Osteocyte (in vitro differentiated cells): ENCODE data around the gene NHSL1. TPM values are rescaled to one million over a fixed set of nuclear protein-coding genes. Genes with fewer than 3 reads are reported as not detected.

Experiments
- DNase-seq: peaks from one replicate; pipeline ENCODE4 v3.0.0; 2021; ENCODE audit warnings: mixed read lengths; ENCODE audit not compliant: unreplicated experiment; ENCODE audit errors: extremely low spot score
- H3K27ac Mint-ChIP-seq: one replicate; pipeline ENCODE4 v1.8.0; 2021; ENCODE audit warnings: mild to moderate bottlenecking, mixed read lengths; ENCODE audit not compliant: unreplicated experiment
- H3K27me3 Mint-ChIP-seq: one replicate; pipeline ENCODE4 v1.8.0; 2021; ENCODE audit warnings: mixed read lengths; ENCODE audit not compliant: unreplicated experiment
- H3K36me3 Mint-ChIP-seq: one replicate; pipeline ENCODE4 v1.8.0; 2021; ENCODE audit warnings: mixed read lengths; ENCODE audit not compliant: unreplicated experiment
- H3K4me1 Mint-ChIP-seq: one replicate; pipeline ENCODE4 v1.8.0; 2021; ENCODE audit warnings: mixed read lengths; ENCODE audit not compliant: unreplicated experiment
- H3K4me3 Mint-ChIP-seq: one replicate; pipeline ENCODE4 v1.8.0; 2021; ENCODE audit warnings: mild to moderate bottlenecking, moderate library complexity, mixed read lengths; ENCODE audit not compliant: unreplicated experiment
- H3K9me3 Mint-ChIP-seq: one replicate; pipeline ENCODE4 v1.8.0; 2021; ENCODE audit warnings: mixed read lengths; ENCODE audit not compliant: unreplicated experiment
- total RNA-seq: library from RNA; stranded (reverse); gene quantifications from 2 replicates; pipeline ENCODE4 v1.2.1, GENCODE V29; 2021
- TF ChIP-seq, protein P1 (sequence below): fragments of 200-600 bp; sonication (generic); IDR thresholded peaks from 2 replicates; pipeline ENCODE4 v1.5.0; 2021; ENCODE audit warnings: antibody characterized with exemption, mild to moderate bottlenecking, moderate library complexity

NHSL1 gene
- total RNA-seq, 1 donor from 2014 or later, result 21.2 TPM

DNA sequence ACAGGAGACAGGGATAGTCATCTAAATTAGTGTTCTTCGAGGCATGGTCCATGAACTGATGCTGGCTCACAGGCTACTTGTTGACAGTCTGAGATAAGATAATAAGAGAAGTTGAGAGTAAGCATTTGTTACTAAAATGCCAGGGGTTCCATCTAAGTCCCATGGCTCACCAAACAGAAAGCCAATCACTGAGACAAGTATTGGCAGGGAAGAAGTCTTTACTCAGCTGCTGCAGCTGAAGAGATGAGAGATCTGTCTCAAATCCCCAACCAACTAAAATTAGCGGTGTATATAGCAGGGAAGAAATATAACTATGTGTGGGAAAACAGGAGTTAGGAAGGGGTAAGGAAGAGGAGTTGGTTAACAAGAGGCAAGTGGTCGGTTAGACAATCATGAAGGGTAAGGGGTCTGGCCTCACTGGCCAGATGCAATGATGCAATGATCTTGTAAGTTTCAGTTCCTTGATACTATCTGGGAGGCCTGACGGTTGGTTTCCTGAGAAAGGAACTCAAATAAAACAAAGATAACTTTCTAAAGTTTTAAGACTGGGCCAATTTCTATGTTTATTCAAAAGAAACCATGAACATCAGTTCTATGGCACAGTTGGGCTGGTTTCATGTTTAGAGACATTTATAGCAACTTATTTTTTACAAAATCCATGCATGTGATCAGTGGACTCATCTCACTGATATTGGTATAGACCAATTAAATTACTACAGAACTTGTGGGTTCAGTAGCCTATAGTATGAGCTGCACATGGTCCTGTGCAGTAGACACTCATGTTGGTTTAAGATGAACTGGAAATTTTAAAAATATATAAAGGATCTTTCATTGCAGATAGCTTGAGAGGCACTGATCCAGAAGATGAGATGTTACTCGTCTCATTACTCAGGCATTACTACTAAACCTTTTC lies 105.2 kb downstream of the NHSL1 start:
- peaks cover 14% of the 10 kb centered on the region for H3K27me3 Mint-ChIP-seq
- no peak for DNase-seq
- TF ChIP-seq, protein P1, sequence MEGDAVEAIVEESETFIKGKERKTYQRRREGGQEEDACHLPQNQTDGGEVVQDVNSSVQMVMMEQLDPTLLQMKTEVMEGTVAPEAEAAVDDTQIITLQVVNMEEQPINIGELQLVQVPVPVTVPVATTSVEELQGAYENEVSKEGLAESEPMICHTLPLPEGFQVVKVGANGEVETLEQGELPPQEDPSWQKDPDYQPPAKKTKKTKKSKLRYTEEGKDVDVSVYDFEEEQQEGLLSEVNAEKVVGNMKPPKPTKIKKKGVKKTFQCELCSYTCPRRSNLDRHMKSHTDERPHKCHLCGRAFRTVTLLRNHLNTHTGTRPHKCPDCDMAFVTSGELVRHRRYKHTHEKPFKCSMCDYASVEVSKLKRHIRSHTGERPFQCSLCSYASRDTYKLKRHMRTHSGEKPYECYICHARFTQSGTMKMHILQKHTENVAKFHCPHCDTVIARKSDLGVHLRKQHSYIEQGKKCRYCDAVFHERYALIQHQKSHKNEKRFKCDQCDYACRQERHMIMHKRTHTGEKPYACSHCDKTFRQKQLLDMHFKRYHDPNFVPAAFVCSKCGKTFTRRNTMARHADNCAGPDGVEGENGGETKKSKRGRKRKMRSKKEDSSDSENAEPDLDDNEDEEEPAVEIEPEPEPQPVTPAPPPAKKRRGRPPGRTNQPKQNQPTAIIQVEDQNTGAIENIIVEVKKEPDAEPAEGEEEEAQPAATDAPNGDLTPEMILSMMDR, result no peak
- H3K9me3 Mint-ChIP-seq, result no peaks in the 10 kb centered on the region
- H3K27ac Mint-ChIP-seq, result no peak overlapping the region
- no peaks in the 10 kb centered on the region for H3K4me1 Mint-ChIP-seq
- no peak overlapping the region for H3K4me3 Mint-ChIP-seq
- H3K36me3 Mint-ChIP-seq, result no peaks in the 10 kb centered on the region

DNA sequence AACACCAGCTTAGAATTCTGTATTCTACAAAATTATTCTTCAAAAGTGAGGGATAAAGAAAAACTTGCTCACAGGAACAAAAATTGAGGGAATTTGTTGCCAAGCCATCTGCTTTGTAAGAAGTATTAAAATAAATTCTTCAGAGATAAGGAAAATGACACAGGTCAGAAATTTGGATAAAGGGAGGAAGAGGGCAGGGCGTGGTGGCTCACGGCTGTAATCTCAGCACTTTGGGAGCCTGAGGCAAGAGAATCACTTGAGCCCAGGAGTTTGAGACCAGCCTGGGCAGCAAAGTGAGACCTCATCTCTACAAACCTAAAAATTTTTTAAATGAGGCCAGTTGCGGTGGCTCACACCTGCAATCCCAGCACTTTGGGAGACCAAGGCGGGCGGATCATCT lies 109.7 kb downstream of the NHSL1 start:
- TF ChIP-seq, protein P1, result no peak
- Mint-ChIP-seq H3K36me3 (no peaks in the 10 kb centered on the region), H3K4me3 (no peak overlapping the region), H3K4me1 (no peaks in the 10 kb centered on the region), H3K27me3 (peaks cover 26% of the 10 kb centered on the region), H3K27ac (no peak overlapping the region), H3K9me3 (no peaks in the 10 kb centered on the region)
- DNase-seq, result no peak

DNA sequence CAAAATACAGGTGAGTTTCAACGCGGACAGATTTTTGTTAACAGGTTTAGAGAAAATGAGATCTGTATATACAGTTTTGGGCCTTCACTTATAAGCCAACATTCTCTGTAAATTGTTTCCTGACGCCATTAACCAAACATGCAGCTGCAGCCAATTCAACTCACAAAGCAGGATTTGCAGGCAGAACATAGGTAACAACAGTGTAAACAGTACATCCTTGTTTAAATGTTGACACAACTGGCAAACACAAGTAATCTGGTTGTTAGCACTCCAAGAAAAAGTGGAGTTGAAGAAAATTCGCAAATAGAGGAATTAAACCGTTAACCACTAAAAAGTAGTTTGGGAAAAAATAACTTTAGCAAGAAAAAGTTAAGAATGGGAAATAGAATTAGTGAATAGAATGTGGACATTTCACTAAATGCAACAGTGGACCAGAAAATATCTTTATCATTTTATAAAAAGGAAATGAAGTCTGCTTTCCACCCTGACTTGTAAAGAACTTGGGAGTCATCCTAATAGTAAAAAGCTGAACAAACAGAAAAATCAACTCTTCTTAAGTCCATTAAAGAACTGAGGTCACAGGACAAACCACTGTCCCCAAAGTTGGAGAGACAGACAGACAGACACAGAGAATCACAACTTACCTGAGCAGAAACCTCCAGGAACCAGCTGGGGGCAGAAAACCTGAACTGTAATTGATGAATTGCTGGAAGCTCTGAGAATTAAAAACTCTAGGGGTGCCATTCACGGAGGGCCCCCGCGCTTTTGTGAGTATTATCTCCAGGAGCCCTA lies 111.5 kb downstream of the NHSL1 start:
- H3K27ac Mint-ChIP-seq, result no peak overlapping the region
- TF ChIP-seq, protein P1, result no peak
- no peak overlapping the region for H3K4me3 Mint-ChIP-seq
- H3K27me3 Mint-ChIP-seq, result peaks cover 26% of the 10 kb centered on the region
- no peaks in the 10 kb centered on the region for H3K36me3 Mint-ChIP-seq
- no peaks in the 10 kb centered on the region for H3K9me3 Mint-ChIP-seq
- no peaks in the 10 kb centered on the region for H3K4me1 Mint-ChIP-seq
- no peak for DNase-seq

DNA sequence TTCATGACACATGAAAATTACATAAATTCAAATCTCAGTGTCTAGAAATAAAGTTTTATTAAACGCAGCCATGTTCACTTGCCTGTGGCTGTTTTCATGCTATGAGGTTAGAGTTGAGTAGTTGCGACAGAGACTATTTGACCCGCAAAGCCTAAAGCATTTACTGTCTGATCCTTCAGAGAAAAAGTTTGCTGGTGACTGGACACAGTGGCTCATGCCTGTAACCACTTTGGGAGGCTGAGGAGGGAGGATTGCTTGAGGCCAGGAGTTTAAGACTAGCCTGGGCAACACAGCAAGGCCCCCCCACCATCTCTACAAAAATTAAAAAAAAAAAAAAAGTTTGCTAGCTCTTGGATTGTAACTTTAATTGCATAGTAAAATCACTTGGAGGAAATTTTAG lies 112.4 kb downstream of the NHSL1 start:
- H3K4me3 Mint-ChIP-seq, result no peak overlapping the region
- TF ChIP-seq, protein P1, result no peak

DNA sequence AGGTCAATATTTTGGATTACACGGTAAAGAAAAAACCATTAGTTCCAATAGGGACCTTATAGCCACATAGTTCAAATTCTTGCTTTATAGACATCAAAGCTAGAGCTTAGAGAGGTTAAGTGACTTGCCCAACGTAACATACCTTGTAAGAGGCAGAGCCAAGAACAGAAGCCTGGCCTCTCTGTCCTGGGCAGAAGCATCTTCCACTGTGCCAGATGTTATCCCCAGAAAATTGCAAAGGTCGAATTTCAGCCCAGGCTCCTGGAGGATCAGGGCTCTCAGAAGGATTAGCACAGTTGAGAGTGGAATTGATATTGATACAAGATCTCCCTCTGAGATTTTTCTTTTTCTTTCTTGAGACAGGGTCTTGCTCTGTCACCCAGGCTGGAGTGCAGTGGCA lies 115.5 kb downstream of the NHSL1 start:
- DNase-seq, result no peak
- H3K27ac Mint-ChIP-seq, result no peak overlapping the region

More for the DNA sequence above, 112.4 kb downstream of the NHSL1 start:
- H3K4me1 Mint-ChIP-seq, result no peaks in the 10 kb centered on the region
- no peak overlapping the region for H3K27ac Mint-ChIP-seq
- no peaks in the 10 kb centered on the region for H3K36me3 Mint-ChIP-seq
- no peak for DNase-seq
- H3K27me3 Mint-ChIP-seq, result peaks cover 25% of the 10 kb centered on the region
- no peaks in the 10 kb centered on the region for H3K9me3 Mint-ChIP-seq

More for the DNA sequence above, 115.5 kb downstream of the NHSL1 start:
- Mint-ChIP-seq H3K4me1 (no peaks in the 10 kb centered on the region), H3K4me3 (no peak overlapping the region), H3K36me3 (no peaks in the 10 kb centered on the region), H3K9me3 (no peaks in the 10 kb centered on the region), H3K27me3 (peaks cover 9% of the 10 kb centered on the region)
- TF ChIP-seq, protein P1, result no peak
